Measurements from ENCODE around the gene PTPN1. TPM values are rescaled to one million over a fixed set of nuclear protein-coding genes. Genes with fewer than 3 reads are reported as not detected.

The PTPN1 gene
- total RNA-seq, 6 experiments from 2014 or later: 37.8 to 46.5 (median 45.2) TPM

- Mint-ChIP-seq H3K4me3 (no peak overlapping the region), H3K4me1 (ENCODE audit: low read depth) (peaks cover 20% of the 10 kb centered on the region), H3K9me3 (no peaks in the 10 kb centered on the region), H3K27ac (no peak overlapping the region; the same call in 1 of the 2 replicates), H3K27me3 (ENCODE audit: insufficient read depth) (peaks cover 3% of the 10 kb centered on the region), H3K36me3 (ENCODE audit: low read depth) (peaks cover 39% of the 10 kb centered on the region)
- DNase-seq: no peak
- TF ChIP-seq CTCF (IDR thresholded peaks at IDR 0.05): no peak
These were observed 71.9 kb downstream of the PTPN1 start for GRCh38 chr20:50582092-50582491.

DNA sequence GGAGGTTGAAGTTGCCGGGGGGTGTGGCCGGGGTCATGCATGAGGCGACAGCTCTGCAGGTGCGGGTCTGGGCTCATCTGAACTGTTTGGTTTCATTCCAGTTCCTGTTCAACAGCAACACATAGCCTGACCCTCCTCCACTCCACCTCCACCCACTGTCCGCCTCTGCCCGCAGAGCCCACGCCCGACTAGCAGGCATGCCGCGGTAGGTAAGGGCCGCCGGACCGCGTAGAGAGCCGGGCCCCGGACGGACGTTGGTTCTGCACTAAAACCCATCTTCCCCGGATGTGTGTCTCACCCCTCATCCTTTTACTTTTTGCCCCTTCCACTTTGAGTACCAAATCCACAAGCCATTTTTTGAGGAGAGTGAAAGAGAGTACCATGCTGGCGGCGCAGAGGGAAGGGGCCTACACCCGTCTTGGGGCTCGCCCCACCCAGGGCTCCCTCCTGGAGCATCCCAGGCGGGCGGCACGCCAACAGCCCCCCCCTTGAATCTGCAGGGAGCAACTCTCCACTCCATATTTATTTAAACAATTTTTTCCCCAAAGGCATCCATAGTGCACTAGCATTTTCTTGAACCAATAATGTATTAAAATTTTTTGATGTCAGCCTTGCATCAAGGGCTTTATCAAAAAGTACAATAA is 72.5 kb downstream of the PTPN1 start:
- no peak for TF ChIP-seq CTCF (IDR thresholded peaks at IDR 0.05)
- Mint-ChIP-seq H3K27me3 (ENCODE audit: insufficient read depth) (peaks cover 3% of the 10 kb centered on the region), H3K9me3 (no peaks in the 10 kb centered on the region), H3K36me3 (ENCODE audit: low read depth) (peaks cover 34% of the 10 kb centered on the region), H3K4me3 (no peak overlapping the region), H3K27ac (no peak overlapping the region), H3K4me1 (ENCODE audit: low read depth) (peaks cover 20% of the 10 kb centered on the region)
- no peak for DNase-seq

- Mint-ChIP-seq H3K4me3 (no peak overlapping the region), H3K36me3 (ENCODE audit: low read depth) (peaks cover 36% of the 10 kb centered on the region), H3K27ac (no peak overlapping the region), H3K9me3 (no peaks in the 10 kb centered on the region), H3K4me1 (ENCODE audit: low read depth) (peaks cover 26% of the 10 kb centered on the region), H3K27me3 (ENCODE audit: insufficient read depth) (no peaks in the 10 kb centered on the region; the same call in 1 of the 2 replicates)
- TF ChIP-seq CTCF (IDR thresholded peaks at IDR 0.05): no peak
- no peak for DNase-seq
These were observed 73.4 kb downstream of the PTPN1 start for GRCh38 chr20:50583442-50584150.

GRCh38 chr20:50584687-50585086 is 74.5 kb downstream of the PTPN1 start:
- H3K9me3 Mint-ChIP-seq: no peaks in the 10 kb centered on the region
- no peak for TF ChIP-seq CTCF (IDR thresholded peaks at IDR 0.05)
- H3K4me1 Mint-ChIP-seq (ENCODE audit: low read depth): peaks cover 26% of the 10 kb centered on the region
- no peak overlapping the region for H3K4me3 Mint-ChIP-seq
- no peaks in the 10 kb centered on the region; the same call in 1 of the 2 replicates for H3K27me3 Mint-ChIP-seq (ENCODE audit: insufficient read depth)
- no peak for DNase-seq
- no peak overlapping the region for H3K27ac Mint-ChIP-seq
- peaks cover 30% of the 10 kb centered on the region for H3K36me3 Mint-ChIP-seq (ENCODE audit: low read depth)

GRCh38 chr20:50585214-50585613 is 75.0 kb downstream of the PTPN1 start:
- TF ChIP-seq CTCF (IDR thresholded peaks at IDR 0.05): no peak
- Mint-ChIP-seq H3K36me3 (ENCODE audit: low read depth) (peaks cover 26% of the 10 kb centered on the region), H3K9me3 (no peaks in the 10 kb centered on the region), H3K4me1 (ENCODE audit: low read depth) (peaks cover 24% of the 10 kb centered on the region), H3K27me3 (ENCODE audit: insufficient read depth) (no peaks in the 10 kb centered on the region; the same call in 1 of the 2 replicates), H3K27ac (no peak overlapping the region), H3K4me3 (no peak overlapping the region)
- no peak for DNase-seq

Measured in HFFc6 (cell line).